GM23338 (cell line): Measurements from ENCODE around the gene SV2C. TPM values are rescaled to one million over a fixed set of nuclear protein-coding genes. Genes with fewer than 3 reads are reported as not detected.

Experiments
- ATAC-seq: fragments of 200-7000 bp; cut with Tn5 transposase; 3 replicates; pipeline ENCODE4 v1.9.1; 2020
- DNase-seq: peaks from one replicate; pipeline ENCODE4 v3.0.0-alpha.2; 2015; ENCODE audit warnings: low spot score
- H2AFZ ChIP-seq: fragments of 200-600 bp; sonication (generic); 2 replicates; pipeline ENCODE4 v1.8.0; 2016; ENCODE audit warnings: antibody characterized with exemption, mild to moderate bottlenecking, moderate library complexity
- H3F3A ChIP-seq: fragments of 200-600 bp; sonication (generic); replicated peaks from 2 replicates; pipeline ENCODE4 v1.8.0; 2017; ENCODE audit warnings: antibody characterized with exemption, mixed run types, low read depth
- H3K27ac ChIP-seq: fragments of 200-600 bp; sonication (generic); 2 replicates; pipeline ENCODE4 v1.6.1; 2016; ENCODE audit warnings: low read depth
- H3K27me3 ChIP-seq: fragments of 200-600 bp; sonication (generic); 2 replicates; pipeline ENCODE4 v1.8.0; 2016; ENCODE audit warnings: mild to moderate bottlenecking, mixed run types, moderate library complexity; ENCODE audit not compliant: insufficient read depth
- H3K36me3 ChIP-seq: fragments of 200-600 bp; sonication (generic); 2 replicates; pipeline ENCODE4 v1.8.0; 2016; ENCODE audit warnings: mild to moderate bottlenecking; ENCODE audit not compliant: insufficient read depth
- H3K4me1 ChIP-seq: fragments of 200-600 bp; sonication (generic); 2 replicates; pipeline ENCODE4 v1.8.0; 2016; ENCODE audit warnings: mild to moderate bottlenecking, moderate library complexity; ENCODE audit not compliant: insufficient read depth
- H3K4me2 ChIP-seq: fragments of 200-600 bp; sonication (generic); 2 replicates; pipeline ENCODE4 v1.7.1; 2017; ENCODE audit warnings: mixed run types
- H3K4me3 ChIP-seq: fragments of 200-600 bp; sonication (generic); 2 replicates; pipeline ENCODE4 v1.6.1; 2016; ENCODE audit warnings: mixed run types
- H3K79me2 ChIP-seq: fragments of 200-600 bp; sonication (generic); replicated peaks from 2 replicates; pipeline ENCODE4 v1.8.0; 2017; ENCODE audit warnings: mild to moderate bottlenecking; ENCODE audit not compliant: insufficient read depth
- H3K9me2 ChIP-seq: fragments of 200-600 bp; sonication (generic); 2 replicates; pipeline ENCODE4 v1.8.0; 2017; ENCODE audit not compliant: insufficient read depth
- H4K20me1 ChIP-seq: fragments of 200-600 bp; sonication (generic); replicated peaks from 2 replicates; pipeline ENCODE4 v1.8.0; 2017; ENCODE audit warnings: mild to moderate bottlenecking; ENCODE audit not compliant: insufficient read depth
- H3K27ac Mint-ChIP-seq: 2 replicates; pipeline ENCODE4 v1.8.0; 2020; ENCODE audit warnings: inconsistent platforms, mild to moderate bottlenecking, moderate library complexity, mixed read lengths
- H3K27me3 Mint-ChIP-seq: 3 replicates; pipeline ENCODE4 v1.8.0; 2022; ENCODE audit warnings: low read depth, mild to moderate bottlenecking, moderate library complexity, mixed read lengths, inconsistent platforms; ENCODE audit not compliant: insufficient read depth, poor library complexity
- H3K36me3 Mint-ChIP-seq: 3 replicates; pipeline ENCODE4 v1.8.0; 2021; ENCODE audit warnings: low read depth, mild to moderate bottlenecking, inconsistent platforms, moderate library complexity, mixed read lengths
- H3K4me1 Mint-ChIP-seq: 3 replicates; pipeline ENCODE4 v1.8.0; 2020; ENCODE audit warnings: mild to moderate bottlenecking, inconsistent platforms, mixed read lengths
- H3K4me3 Mint-ChIP-seq: 3 replicates; pipeline ENCODE4 v1.8.0; 2021; ENCODE audit warnings: moderate library complexity, mild to moderate bottlenecking, inconsistent platforms, mixed read lengths
- H3K9me3 Mint-ChIP-seq: 3 replicates; pipeline ENCODE4 v1.8.0; 2020; ENCODE audit warnings: moderate library complexity, mild to moderate bottlenecking, inconsistent platforms, mixed read lengths
- CREB1 ChIP-seq: fragments of 250-450 bp; sonication (Bioruptor Pico); IDR thresholded peaks from 2 replicates; pipeline ENCODE4 v1.5.0; 2020; ENCODE audit warnings: low read depth, mild to moderate bottlenecking, moderate library complexity
- EZH2 ChIP-seq: fragments of 200-600 bp; sonication (generic); IDR thresholded peaks from one replicate; pipeline ENCODE4 v1.8.0; 2017; ENCODE audit warnings: antibody characterized with exemption, mild to moderate bottlenecking, low read depth; ENCODE audit not compliant: unreplicated experiment
- EZH2phosphoT487 ChIP-seq: fragments of 200-600 bp; sonication (generic); IDR thresholded peaks from one replicate; pipeline ENCODE4 v1.8.1; 2018; ENCODE audit warnings: antibody characterized with exemption; ENCODE audit not compliant: unreplicated experiment
- JUNB ChIP-seq: IDR thresholded peaks from one replicate; pipeline ENCODE4 v1.6.1; 2016; ENCODE audit warnings: antibody characterized with exemption; ENCODE audit not compliant: unreplicated experiment
- NANOG ChIP-seq: IDR thresholded peaks from 2 replicates; pipeline ENCODE4 v1.6.1; 2016; ENCODE audit warnings: antibody characterized with exemption, borderline replicate concordance
- POLR2AphosphoS5 ChIP-seq: IDR thresholded peaks from 2 replicates; pipeline ENCODE4 v1.6.1; 2016; ENCODE audit warnings: antibody characterized with exemption, low read depth
- STAT1 ChIP-seq: IDR thresholded peaks from one replicate; pipeline ENCODE4 v1.6.1; 2016; ENCODE audit warnings: antibody characterized with exemption; ENCODE audit not compliant: unreplicated experiment
- ZNF114 ChIP-seq: fragments of 250-450 bp; sonication (Bioruptor Pico); IDR thresholded peaks from 2 replicates; pipeline ENCODE4 v1.5.0; 2020; ENCODE audit warnings: mild to moderate bottlenecking, moderate library complexity
- ZNF331 ChIP-seq: fragments of 250-450 bp; sonication (Bioruptor Pico); IDR thresholded peaks from 2 replicates; pipeline ENCODE4 v1.5.0; 2020; ENCODE audit warnings: low read depth, mild to moderate bottlenecking, moderate library complexity
- polyA plus RNA-seq: library from polyadenylated mRNA; unstranded; fragments of >200 nt; fragmentation: Nextera tagmentation; extraction: Ambion mirVana; gene quantifications from 2 replicates; pipeline ENCODE4 v1.2.1, GENCODE V29; 2016
- total RNA-seq: library from RNA; depleted of rRNA; stranded (reverse); fragments of >200 nt; shearing (Covaris generic); gene quantifications from 2 replicates; pipeline ENCODE4 v1.2.3, GENCODE V29; 2014
- TF ChIP-seq, protein P1 (sequence below), 2 experiments: fragments of 200-600 bp in 1 of 2; sonication (generic) in 1 of 2; conservative IDR thresholded peaks; 2 replicates each; pipeline versions ENCODE4 v1.5.1 to v1.6.1; 2016 to 2017; ENCODE audit warnings: antibody characterized with exemption in 2 of 2, low read depth in 2 of 2, mild to moderate bottlenecking in 2 of 2, moderate library complexity in 1 of 2
- TF ChIP-seq, protein P2 (sequence below): fragments of 250-450 bp; sonication (Bioruptor Pico); IDR thresholded peaks from 2 replicates; pipeline ENCODE4 v1.5.0; 2020; ENCODE audit warnings: mild to moderate bottlenecking, moderate library complexity
- TF ChIP-seq, protein P3 (sequence below): IDR thresholded peaks from one replicate; pipeline ENCODE4 v1.6.1; 2018; ENCODE audit warnings: antibody characterized with exemption; ENCODE audit not compliant: unreplicated experiment
- TF ChIP-seq, protein P4 (sequence below): IDR thresholded peaks from 2 replicates; pipeline ENCODE4 v1.6.1; 2016; ENCODE audit warnings: antibody characterized with exemption

SV2C gene
- total and polyA plus RNA-seq, 2 experiments from 2014 or later: 0.05 to 0.07 TPM

DNA sequence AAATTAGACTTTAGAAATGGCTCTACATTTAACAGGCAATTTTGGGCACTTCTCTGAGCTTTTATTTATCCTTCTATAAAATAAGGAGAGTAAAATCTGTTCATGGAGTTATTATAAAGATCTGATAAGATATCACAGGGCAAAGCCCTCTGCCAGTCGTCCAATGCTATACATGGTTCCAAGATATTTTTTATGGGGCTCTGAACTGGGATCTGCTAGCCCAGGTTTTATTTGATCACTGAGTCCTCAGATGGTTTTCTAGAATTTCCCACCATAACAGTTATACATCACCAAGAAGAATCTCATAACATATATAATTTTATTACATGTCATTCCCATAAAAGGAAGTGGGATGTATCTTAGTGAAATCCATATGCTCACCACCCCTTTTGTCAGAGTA is 296.7 kb downstream of the SV2C start:
- H3K4me1 ChIP-seq: no peaks in the 10 kb centered on the region
- no peak for DNase-seq
- H3K27me3 ChIP-seq: no peaks in the 10 kb centered on the region
- TF ChIP-seq STAT1 (no peak), CREB1 (no peak), EZH2 (no peak), POLR2AphosphoS5 (no peak), EZH2phosphoT487 (no peak), ZNF114 (CRISPR knock-in tag) (no peak), NANOG (no peak), JUNB (no peak), ZNF331 (CRISPR knock-in tag) (no peak)
- TF ChIP-seq, protein P1, sequence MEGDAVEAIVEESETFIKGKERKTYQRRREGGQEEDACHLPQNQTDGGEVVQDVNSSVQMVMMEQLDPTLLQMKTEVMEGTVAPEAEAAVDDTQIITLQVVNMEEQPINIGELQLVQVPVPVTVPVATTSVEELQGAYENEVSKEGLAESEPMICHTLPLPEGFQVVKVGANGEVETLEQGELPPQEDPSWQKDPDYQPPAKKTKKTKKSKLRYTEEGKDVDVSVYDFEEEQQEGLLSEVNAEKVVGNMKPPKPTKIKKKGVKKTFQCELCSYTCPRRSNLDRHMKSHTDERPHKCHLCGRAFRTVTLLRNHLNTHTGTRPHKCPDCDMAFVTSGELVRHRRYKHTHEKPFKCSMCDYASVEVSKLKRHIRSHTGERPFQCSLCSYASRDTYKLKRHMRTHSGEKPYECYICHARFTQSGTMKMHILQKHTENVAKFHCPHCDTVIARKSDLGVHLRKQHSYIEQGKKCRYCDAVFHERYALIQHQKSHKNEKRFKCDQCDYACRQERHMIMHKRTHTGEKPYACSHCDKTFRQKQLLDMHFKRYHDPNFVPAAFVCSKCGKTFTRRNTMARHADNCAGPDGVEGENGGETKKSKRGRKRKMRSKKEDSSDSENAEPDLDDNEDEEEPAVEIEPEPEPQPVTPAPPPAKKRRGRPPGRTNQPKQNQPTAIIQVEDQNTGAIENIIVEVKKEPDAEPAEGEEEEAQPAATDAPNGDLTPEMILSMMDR (conservative IDR thresholded peaks at IDR 0.05; ENCODE audit: low read depth in 2 of 2): no peak
- TF ChIP-seq, protein P2, sequence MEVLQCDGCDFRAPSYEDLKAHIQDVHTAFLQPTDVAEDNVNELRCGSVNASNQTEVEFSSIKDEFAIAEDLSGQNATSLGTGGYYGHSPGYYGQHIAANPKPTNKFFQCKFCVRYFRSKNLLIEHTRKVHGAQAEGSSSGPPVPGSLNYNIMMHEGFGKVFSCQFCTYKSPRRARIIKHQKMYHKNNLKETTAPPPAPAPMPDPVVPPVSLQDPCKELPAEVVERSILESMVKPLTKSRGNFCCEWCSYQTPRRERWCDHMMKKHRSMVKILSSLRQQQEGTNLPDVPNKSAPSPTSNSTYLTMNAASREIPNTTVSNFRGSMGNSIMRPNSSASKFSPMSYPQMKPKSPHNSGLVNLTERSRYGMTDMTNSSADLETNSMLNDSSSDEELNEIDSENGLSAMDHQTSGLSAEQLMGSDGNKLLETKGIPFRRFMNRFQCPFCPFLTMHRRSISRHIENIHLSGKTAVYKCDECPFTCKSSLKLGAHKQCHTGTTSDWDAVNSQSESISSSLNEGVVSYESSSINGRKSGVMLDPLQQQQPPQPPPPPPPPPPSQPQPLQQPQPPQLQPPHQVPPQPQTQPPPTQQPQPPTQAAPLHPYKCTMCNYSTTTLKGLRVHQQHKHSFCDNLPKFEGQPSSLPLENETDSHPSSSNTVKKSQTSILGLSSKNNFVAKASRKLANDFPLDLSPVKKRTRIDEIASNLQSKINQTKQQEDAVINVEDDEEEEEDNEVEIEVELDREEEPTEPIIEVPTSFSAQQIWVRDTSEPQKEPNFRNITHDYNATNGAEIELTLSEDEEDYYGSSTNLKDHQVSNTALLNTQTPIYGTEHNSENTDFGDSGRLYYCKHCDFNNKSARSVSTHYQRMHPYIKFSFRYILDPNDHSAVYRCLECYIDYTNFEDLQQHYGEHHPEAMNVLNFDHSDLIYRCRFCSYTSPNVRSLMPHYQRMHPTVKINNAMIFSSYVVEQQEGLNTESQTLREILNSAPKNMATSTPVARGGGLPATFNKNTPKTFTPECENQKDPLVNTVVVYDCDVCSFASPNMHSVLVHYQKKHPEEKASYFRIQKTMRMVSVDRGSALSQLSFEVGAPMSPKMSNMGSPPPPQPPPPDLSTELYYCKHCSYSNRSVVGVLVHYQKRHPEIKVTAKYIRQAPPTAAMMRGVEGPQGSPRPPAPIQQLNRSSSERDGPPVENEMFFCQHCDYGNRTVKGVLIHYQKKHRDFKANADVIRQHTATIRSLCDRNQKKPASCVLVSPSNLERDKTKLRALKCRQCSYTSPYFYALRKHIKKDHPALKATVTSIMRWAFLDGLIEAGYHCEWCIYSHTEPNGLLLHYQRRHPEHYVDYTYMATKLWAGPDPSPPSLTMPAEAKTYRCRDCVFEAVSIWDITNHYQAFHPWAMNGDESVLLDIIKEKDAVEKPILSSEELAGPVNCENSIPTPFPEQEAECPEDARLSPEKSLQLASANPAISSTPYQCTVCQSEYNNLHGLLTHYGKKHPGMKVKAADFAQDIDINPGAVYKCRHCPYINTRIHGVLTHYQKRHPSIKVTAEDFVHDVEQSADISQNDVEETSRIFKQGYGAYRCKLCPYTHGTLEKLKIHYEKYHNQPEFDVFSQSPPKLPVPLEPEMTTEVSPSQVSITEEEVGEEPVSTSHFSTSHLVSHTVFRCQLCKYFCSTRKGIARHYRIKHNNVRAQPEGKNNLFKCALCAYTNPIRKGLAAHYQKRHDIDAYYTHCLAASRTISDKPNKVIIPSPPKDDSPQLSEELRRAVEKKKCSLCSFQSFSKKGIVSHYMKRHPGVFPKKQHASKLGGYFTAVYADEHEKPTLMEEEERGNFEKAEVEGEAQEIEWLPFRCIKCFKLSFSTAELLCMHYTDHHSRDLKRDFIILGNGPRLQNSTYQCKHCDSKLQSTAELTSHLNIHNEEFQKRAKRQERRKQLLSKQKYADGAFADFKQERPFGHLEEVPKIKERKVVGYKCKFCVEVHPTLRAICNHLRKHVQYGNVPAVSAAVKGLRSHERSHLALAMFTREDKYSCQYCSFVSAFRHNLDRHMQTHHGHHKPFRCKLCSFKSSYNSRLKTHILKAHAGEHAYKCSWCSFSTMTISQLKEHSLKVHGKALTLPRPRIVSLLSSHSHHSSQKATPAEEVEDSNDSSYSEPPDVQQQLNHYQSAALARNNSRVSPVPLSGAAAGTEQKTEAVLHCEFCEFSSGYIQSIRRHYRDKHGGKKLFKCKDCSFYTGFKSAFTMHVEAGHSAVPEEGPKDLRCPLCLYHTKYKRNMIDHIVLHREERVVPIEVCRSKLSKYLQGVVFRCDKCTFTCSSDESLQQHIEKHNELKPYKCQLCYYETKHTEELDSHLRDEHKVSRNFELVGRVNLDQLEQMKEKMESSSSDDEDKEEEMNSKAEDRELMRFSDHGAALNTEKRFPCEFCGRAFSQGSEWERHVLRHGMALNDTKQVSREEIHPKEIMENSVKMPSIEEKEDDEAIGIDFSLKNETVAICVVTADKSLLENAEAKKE (CRISPR knock-in tag): no peak
- TF ChIP-seq, protein P3, sequence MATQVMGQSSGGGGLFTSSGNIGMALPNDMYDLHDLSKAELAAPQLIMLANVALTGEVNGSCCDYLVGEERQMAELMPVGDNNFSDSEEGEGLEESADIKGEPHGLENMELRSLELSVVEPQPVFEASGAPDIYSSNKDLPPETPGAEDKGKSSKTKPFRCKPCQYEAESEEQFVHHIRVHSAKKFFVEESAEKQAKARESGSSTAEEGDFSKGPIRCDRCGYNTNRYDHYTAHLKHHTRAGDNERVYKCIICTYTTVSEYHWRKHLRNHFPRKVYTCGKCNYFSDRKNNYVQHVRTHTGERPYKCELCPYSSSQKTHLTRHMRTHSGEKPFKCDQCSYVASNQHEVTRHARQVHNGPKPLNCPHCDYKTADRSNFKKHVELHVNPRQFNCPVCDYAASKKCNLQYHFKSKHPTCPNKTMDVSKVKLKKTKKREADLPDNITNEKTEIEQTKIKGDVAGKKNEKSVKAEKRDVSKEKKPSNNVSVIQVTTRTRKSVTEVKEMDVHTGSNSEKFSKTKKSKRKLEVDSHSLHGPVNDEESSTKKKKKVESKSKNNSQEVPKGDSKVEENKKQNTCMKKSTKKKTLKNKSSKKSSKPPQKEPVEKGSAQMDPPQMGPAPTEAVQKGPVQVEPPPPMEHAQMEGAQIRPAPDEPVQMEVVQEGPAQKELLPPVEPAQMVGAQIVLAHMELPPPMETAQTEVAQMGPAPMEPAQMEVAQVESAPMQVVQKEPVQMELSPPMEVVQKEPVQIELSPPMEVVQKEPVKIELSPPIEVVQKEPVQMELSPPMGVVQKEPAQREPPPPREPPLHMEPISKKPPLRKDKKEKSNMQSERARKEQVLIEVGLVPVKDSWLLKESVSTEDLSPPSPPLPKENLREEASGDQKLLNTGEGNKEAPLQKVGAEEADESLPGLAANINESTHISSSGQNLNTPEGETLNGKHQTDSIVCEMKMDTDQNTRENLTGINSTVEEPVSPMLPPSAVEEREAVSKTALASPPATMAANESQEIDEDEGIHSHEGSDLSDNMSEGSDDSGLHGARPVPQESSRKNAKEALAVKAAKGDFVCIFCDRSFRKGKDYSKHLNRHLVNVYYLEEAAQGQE: no peak
- TF ChIP-seq, protein P4, sequence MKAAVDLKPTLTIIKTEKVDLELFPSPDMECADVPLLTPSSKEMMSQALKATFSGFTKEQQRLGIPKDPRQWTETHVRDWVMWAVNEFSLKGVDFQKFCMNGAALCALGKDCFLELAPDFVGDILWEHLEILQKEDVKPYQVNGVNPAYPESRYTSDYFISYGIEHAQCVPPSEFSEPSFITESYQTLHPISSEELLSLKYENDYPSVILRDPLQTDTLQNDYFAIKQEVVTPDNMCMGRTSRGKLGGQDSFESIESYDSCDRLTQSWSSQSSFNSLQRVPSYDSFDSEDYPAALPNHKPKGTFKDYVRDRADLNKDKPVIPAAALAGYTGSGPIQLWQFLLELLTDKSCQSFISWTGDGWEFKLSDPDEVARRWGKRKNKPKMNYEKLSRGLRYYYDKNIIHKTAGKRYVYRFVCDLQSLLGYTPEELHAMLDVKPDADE: no peak
- H3K4me3 Mint-ChIP-seq: no peak overlapping the region
- peaks cover 9% of the 10 kb centered on the region; the same call in 2 of the 3 replicates for H3K4me1 Mint-ChIP-seq
- no peaks in the 10 kb centered on the region; the same call in 2 of the 3 replicates for H3K9me3 Mint-ChIP-seq
- no peak overlapping the region for H3K27ac ChIP-seq
- no peaks in the 10 kb centered on the region for H3K79me2 ChIP-seq
- no peak overlapping the region; the same call in 1 of the 2 replicates for H2AFZ ChIP-seq
- no peaks in the 10 kb centered on the region for H3K9me2 ChIP-seq
- H3K36me3 ChIP-seq: no peaks in the 10 kb centered on the region; the same call in 1 of the 2 replicates
- H3F3A ChIP-seq: no peaks in the 10 kb centered on the region
- H3K27me3 Mint-ChIP-seq: peaks cover 2% of the 10 kb centered on the region
- H3K36me3 Mint-ChIP-seq: no peaks in the 10 kb centered on the region; the same call in 2 of the 3 replicates
- no peak overlapping the region for H3K4me2 ChIP-seq
- no peak overlapping the region for H3K27ac Mint-ChIP-seq
- no peaks in the 10 kb centered on the region for H4K20me1 ChIP-seq
- ATAC-seq: no peak
- no peak overlapping the region for H3K4me3 ChIP-seq
